AG08395 (cell line): ENCODE results near the gene RBMS1.

Experiments used
- DNase-seq: peaks from one replicate; pipeline ENCODE4 v3.0.0; 2012; ENCODE audit warnings: mixed read lengths, low spot score

Gene RBMS1

DNA sequence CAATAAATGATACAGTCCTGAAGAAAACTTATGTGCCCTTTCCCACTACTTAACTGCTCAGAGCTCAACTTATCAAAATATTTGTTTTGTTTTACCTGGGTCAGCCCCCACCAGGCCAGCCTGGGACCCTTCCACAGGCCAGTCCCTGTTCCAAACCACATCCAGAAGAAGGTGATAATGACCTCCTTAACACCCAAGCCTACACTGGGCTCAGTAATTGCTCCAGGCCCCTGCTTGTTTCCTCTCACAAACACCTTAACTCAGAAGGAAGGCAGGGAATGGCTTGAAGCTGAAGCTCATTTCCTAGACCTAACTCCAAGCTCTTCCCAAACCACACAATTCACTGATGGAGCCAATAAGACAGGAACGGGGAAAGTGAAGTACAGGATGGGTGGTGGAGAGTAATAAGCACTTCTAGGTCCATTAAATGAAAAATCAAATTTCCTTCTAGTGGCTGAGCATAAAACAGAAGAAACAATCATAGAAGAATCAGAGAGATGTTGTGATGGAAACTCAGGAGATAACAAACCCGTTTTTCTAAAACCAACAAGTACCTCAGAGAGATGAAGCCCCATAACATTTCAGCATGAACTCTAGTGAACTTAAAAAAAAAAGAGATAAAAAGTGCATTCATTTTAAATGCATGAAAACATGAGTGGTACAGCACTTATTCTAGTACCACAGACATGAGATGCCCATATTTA lies 160.1 kb downstream of the RBMS1 start:
- DNase-seq = no peak

DNA sequence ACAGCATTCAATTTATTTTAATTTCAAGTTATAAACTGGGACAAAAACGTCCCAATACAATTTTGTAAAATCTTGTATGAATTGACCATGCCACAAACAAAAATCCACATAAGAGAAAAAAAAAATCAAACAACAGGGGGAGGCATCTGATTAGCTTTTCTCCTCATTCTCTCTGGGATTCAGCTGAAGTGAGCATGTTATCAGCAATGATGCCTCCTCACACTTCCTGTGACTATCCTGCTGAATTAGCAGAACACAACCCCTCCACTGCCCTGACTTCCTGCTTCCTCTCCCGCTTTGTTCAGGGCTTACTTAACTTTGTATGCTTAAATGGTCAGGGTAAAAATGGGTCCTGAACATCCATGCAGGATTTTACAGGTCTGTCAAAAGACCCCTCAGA lies 161.3 kb downstream of the RBMS1 start:
- DNase-seq = no peak

DNA sequence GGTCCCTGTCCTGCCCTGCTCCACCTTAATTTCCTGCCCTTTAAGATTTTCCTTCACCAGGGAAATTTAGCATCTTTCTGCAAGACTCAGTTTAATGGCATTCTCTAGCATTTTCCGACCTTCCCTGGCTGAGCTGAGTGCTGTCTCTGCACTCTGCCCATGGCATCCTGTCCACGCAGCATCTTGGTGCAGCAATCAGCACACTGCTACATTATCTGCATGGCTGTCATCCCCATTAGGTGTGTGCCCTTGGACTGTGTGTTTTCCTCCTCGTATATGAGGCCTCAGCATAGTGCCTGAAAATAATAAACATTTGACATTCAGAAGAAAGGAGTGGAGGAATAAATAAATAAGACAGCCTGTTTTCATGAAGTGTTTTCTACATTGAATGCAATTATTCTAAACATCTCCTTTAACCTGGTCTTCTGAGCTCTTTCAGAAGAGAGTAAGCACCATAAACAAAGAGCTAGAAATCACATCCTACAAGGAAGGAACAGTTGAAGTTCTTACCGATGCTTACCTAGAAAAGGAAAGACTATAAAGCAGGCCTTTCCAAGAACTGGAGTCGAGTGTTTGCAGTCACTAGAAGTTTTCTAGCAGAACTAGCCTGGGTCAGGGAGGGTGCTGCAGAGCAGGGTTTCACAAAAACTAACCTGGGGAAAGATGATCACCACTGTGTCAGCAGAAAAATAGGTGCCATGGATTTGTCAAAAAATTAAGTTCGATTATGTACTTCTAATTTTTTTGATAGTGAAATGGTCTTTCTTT lies 162.2 kb downstream of the RBMS1 start:
- DNase-seq = no peak

DNA sequence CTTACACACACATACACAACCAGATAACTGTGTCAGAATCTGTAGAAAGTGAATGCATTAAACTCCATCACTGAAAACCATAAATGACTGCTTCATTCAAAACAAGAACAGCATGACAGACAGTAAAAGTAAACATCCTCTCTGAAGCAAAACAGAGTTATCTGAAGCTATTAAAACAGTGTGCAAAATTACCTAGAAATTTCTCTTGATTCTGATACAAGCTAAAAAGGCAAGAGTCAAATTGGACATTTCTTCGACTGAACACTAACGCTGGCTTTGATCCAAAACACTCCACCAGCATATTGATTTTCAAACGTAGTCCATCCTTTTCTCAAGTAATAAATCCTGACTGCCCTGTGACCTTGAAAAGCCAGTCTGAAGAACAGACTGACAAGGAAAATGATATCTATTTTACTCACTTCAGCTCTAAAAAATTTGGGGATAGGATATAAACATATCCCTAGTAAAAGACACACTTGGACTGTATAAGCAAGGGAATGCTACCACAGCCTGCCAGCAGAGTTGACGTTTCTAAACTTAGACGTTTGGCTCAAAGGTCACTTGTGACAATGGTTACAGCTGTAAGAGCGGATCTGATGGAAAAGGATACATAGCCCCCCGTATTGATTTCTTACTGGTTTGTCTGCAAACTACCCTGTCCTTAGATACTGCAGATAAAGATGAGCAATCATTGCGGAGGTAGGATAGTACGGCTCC lies 164.6 kb downstream of the RBMS1 start:
- DNase-seq = no peak

DNA sequence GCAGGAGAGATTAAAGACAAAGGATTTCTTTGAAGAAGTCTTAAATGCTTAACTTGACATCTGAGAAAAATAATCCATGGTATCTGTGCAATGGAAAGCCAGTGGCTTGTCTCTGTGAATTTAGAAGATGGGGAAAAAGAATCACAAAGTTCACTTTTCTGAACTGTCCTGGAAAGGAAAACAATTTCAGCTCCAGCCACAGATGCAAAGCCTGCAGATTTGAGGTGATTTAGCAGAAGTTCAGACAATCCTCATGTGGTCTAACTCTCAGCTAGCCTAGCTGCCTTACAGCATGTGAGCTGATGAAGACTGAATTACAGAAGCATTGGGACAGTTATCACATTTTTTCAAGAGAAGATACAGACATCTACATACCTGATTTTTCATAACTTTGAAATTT lies 166.8 kb downstream of the RBMS1 start:
- no peak for DNase-seq

DNA sequence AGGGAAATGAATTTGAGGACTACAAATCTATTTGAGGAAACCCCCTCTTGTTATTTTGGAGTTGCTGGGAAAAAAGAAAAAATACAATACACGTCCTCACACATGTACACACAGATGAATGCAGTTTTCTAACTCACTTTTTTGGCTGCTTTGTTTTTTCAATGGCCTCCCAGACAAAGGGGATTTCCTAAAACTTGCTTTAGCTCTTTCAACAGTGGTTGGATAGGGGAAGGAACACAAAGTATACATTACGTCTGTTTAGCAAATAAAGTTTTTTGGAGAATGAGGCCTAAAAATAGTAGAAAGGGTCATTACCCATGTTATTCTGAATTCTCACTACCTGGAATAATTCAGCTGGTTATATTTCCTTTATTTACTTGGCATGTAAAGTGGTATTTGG lies 168.2 kb downstream of the RBMS1 start:
- no peak for DNase-seq

DNA sequence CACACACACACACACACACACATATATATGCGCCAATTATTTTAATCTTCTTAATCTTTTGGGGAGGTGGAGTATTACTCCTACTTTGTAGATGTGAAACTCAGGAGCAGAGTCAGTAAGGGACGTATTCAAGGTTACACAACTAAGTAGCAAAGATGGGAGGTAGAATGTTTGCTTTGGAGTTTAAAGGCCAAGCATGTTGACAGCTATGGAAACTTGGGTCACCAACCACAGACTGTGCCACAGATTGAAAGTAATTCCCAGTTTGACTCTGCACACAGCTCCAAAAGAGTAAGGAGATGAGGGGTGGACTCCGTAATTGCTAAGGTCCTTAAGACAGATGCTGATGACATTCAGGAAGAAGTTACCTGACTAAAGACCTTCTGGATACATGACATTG lies 168.7 kb downstream of the RBMS1 start:
- no peak for DNase-seq

DNA sequence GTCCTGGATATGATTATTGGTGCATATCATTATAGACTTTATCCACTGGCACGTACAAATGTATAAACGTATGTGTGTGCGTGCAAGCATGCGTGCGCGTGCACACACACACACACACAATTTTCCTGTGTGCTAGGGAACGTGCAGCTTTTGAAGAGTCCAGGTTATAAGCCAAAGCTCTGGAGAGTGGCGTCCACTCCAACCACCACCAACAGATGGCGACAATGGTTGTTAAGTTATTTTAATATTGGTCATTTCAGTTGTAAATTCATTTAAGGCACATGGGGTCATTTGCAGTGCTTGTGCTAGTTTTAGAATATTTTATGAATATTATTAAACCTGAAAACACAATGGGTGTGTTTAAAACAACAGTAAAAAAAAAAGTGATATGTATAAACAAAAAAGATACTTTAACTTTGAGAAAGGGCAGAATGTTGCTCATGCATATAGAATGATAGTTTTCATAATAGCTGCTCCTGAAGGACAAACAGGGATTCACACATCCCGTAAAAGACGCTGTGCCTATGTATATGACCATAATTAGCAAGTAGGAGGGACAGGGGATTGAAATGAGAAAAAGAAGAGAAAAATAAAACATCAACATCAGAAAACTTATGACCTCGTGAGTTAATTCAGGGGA lies 169.3 kb downstream of the RBMS1 start:
- DNase-seq = peak; percentile 45

DNA sequence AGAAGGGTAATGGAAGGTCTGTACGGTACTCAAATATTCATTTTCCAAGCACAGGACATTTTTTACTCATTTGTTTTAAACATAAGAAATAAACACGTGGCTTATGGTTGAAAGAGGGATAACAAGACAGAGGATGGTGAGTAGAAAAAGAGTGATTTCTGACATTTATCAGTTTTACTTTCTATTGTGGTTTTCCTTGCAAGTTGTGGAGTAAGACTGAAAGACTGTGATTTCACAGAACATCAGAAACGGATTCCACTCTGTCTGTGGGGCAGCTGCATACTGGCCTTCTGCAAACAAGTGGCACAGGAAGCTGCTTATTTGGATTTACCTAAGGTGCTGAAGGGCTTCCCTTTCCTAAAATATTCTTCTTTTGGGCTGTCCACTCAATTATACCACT lies 171.3 kb downstream of the RBMS1 start:
- DNase-seq = no peak

DNA sequence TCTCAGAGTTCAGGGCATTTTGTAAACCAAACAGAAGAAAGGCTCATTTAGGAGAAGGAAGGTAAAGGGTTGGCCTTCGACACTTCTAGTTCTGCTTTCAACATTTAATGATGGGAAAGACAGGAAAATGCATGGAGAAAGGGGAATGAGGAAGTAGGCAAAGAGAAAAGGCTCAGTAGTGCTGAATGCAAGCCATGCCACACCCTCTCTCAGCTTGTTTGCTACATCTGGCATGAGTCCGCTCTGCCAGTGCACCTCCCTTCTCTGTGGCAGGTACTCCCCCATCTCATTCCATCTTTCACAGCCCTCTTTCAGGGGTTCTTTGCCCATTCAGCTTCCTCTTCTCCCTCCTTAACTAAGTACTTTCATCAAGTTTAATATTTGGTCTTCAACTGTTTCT lies 172.6 kb downstream of the RBMS1 start:
- no peak for DNase-seq

DNA sequence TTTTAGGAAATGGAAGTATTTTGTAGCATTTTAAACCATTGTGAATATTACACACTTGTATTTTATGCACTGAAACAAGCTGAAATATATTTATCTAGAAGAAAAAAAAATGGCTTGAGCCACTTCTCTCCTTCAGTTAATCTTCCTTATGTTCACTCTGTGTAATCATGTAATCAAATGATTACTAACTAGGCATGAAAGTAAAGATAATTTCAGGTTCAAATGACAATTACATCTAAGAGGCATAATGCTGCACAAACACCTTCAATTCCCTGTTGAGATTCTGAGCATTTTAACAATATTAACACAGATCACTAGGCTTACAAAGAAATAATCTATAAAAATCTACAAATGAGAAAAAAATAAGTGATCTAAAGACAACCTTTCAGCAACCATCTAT lies 173.9 kb downstream of the RBMS1 start:
- no peak for DNase-seq

DNA sequence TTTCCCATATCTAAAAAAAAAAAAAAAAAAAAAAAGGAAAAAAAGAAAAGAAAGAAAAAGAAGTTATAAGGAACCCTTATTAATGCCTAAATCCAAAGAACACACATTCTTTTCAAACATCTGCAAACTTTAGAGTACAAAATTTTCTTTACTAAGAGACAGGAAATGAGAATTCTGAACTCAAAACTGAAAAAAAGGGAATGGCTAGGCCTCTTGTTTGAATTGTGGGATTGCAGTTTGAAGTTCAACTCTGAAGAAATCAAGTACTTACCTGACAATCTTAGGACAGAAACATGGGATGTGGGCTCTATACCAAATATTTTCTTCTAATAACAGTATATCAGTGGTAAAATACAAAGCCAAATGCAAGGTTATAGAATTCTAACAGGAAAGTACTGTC lies 175.4 kb downstream of the RBMS1 start:
- no peak for DNase-seq

DNA sequence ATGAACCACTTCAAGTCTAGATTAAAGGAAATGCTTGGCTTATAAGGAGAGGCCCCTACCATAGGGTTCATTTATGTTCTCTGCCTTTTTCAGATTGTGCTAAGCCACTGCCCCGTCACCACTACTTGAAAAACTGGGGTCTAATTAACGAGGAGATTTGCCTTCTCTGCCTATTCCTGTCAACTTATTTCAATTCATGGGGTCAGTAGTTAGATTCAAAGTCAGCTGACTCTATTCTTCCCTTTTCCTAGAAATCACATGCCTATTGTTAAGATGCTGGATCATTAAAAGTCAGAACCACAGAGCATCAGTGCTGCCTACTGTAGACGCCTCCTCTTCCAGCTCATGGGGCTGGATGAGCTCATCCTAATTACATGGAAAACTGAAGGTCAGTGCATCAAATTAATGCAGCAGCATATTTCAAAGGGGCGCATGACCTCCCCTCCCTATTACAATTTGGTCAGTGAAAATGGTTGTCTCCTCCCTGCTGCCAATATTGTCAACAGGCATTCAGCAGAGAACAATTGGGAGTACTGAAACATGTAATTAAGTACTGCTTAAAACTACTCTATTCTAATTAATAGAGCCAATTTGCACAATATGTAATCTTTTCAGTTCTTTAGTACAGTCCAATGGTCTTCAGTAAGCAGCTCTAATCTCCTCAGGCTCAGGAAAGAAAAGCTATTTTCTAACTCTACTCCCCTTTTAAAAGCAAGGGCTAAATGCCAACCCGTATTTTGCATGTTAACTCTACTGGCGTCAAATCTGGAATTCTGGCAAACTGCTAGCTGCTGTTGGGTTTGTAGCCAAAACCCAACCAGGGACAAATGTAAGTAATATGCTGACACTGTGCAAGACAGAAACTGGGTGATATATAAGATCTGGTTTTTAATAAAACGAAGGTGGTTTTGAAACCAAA lies 176.2 kb downstream of the RBMS1 start:
- DNase-seq = no peak

DNA sequence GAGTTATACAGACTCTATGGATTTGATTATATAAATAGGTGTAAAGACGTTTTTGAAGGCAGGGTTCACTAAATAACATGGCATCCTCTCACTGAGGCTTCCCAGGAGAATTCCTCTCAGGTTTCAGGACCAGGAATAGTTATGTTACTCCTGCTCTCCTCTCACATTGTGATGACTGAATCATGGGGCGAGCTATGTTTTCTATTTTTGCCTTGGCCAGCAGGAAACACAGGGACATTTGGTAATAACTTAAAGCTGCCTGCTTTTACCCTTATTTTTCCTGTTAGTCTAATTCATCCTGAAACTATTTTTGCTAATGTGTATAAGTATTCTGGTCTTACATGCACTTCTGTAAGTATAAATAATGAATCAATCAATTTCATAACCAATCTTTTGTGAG lies 178.3 kb downstream of the RBMS1 start:
- peak; percentile 33 for DNase-seq

DNA sequence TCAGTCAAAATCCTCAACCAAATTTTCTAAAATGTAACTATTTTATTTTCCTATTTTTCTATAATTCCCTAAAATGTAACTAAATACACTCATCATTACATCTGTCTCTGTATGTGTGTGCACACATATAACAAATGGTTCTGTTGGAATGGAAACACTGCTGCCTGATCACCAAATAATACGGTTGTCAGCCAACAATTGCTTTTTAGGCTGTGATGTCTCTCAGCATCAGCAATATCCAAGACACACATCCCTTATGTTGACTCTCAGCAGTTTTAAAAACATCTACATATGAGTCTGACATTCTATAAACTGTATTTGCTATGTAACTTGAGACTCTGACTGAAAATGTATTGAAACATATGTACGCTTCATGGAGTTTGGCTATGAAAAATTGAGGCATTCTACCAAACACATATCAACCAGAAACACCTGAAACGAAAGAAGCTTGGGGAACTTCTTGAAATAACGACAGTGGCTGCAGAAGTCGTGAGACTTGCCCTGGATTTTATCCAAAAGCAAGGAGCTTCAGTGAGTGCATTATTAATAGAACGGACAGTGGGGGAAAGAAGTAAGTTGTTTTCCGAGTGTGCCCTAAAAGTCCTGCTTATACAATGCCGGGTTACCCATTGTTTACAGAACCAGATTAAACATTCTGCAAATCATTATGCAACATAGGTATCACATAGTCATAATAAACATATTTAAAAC lies 183.3 kb downstream of the RBMS1 start:
- no peak for DNase-seq

DNA sequence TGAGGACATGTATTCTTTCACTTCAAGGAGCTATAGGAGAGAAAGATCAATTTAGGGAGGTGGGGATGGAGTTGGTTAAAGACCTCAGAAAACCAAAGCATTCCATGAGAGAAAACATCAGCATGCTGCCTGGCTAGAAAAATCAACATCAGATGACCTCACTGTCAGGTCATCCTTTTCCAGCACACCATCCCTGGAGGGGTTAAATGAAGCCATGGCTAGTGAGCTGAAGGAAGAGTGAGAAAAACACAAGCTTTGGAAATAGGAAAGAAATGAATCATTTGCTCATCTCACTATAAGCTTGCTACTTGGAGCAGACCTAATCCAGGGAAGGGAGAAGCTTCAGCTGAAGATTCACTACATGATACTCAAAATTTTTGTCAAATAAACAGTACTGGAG lies 184.0 kb downstream of the RBMS1 start:
- DNase-seq = peak; percentile 29

DNA sequence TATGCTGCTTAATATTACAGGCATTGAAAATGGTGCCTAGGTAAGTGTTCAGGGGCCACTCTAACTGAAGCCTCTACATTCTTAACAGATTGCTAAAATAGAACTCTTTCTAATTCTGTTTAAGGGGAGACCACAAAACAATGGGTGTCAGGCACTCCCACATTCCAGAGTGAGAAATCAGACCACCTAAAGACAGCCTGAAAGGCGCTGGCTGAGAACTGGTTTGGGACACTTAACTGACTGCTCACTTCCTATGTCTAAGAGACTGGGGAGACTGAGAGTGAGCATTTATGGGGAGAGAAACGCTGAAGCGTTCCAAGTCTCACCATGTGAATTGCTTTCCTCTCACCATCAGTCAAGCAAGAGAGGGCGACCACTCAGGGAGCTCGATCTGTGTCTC lies 184.7 kb downstream of the RBMS1 start:
- peak; percentile 63 for DNase-seq

DNA sequence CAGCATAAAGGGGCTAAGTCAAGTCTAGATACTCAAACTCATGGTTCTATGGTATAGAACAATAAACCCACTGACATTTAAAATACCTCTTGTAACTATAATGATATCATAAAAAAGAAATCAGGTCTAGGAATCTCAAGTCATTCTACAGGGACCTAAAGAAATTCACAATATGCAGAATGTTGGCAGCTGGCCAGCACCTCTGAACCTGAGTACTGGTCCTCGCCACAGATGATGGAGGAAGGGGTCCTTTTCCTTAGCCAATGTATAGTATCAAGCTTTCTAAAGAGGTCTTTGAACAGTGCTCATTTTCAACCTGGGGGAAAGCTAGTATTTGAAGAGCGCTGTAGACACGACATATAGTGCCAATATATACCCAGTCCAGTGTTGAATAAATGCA lies 185.1 kb downstream of the RBMS1 start:
- DNase-seq = no peak

DNA sequence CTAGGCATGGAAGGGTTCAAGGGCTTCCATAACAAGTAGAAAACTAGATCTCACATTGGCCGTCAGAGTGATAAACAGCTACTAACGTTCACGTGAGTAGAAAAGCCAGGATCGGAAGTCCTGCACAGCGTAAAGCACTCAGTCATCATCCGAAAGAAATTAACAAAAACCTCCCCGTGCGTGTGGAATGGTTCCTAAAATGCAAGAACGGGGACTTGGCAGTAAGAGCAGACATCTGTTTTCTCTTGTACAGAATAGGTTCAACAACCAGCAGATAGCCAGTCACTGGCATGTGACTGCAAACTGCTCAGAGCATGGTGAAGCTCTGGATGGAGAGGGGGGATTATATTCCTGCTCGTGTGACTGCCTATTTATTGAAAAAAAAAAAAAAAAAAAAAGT lies 186.6 kb downstream of the RBMS1 start:
- DNase-seq = peak; percentile 77

DNA sequence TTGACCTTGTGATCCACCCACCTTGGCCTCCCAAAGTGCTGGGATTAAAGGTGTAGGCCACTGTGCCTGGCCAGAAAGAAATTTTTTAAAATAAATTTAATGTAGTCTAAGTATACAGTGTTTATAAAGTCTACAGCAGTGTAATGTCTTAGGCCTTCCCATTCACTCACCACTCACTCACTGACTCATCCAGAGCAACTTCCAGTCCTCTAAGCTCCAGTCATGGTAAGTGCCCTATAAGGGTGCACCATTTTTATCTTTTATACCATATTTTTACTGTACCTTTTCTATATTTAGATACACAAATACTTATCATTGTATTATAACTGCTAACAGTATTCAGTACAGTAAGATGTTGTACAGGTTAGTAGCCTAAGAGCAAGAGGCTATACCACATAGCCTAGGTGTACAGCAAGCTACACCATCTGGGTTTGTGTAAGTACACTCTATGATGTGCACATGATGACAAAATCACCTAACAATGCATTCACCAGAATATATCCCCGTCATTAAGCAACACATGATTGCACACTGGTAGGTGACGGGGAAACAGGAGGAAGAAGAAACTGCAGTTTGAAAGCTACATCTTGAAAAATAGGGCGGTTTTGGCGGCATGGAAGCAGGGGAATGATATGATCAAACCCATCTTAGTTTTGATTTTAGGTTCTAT lies 188.4 kb downstream of the RBMS1 start:
- DNase-seq = no peak
